GM20000 (cell line): ENCODE data around the gene HOXB8.

Experiments used
- DNase-seq: peaks from one replicate; pipeline ENCODE4 v3.0.0; 2012; ENCODE audit warnings: low spot score
- TF ChIP-seq, protein P1 (sequence below): IDR thresholded peaks from 2 replicates; pipeline ENCODE4 v1.5.1; 2012; ENCODE audit warnings: mild to moderate bottlenecking, control low read depth; ENCODE audit errors: extremely low read depth, missing control alignments

HOXB8 gene

DNA sequence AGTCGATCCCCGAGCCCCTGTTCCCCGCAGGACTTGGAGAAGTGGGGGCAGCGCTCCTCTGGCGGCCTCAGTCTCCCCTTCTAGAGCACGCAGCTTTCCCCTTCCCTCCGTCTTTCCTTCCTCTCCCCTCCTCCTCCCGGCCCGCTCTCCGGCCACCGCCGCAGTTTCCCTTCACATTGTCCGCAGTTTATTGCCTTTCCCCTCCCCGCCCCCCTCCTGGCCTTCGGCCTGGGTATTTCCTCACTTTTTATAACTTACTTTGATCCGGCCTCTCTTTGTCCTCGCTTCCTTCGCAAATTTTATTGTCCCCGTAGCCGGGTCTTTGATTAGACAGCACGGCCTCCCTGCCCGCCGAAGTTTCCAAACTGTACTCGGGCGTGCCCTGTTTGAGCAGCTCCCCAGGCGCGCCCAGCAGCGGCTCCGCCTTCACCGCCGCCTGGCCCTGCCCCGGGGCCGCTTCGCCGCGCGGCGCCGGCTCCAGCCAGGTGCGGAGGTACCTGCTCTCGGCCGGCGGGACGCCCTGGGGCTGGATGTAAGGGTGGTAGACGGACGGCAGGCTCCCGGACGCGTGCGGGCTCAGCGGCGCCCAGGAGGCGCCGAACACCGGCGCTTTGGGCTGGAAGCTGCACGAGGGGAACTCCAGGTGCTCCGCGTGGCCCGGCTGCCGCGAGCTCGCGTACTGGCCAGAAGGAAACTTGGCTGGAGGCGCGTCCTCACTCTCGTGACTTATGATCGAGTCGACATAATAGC lies 10.6 kb upstream of the HOXB8 start:
- DNase-seq, result peak; percentile 85
- TF ChIP-seq, protein P1, sequence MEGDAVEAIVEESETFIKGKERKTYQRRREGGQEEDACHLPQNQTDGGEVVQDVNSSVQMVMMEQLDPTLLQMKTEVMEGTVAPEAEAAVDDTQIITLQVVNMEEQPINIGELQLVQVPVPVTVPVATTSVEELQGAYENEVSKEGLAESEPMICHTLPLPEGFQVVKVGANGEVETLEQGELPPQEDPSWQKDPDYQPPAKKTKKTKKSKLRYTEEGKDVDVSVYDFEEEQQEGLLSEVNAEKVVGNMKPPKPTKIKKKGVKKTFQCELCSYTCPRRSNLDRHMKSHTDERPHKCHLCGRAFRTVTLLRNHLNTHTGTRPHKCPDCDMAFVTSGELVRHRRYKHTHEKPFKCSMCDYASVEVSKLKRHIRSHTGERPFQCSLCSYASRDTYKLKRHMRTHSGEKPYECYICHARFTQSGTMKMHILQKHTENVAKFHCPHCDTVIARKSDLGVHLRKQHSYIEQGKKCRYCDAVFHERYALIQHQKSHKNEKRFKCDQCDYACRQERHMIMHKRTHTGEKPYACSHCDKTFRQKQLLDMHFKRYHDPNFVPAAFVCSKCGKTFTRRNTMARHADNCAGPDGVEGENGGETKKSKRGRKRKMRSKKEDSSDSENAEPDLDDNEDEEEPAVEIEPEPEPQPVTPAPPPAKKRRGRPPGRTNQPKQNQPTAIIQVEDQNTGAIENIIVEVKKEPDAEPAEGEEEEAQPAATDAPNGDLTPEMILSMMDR, result no peak

DNA sequence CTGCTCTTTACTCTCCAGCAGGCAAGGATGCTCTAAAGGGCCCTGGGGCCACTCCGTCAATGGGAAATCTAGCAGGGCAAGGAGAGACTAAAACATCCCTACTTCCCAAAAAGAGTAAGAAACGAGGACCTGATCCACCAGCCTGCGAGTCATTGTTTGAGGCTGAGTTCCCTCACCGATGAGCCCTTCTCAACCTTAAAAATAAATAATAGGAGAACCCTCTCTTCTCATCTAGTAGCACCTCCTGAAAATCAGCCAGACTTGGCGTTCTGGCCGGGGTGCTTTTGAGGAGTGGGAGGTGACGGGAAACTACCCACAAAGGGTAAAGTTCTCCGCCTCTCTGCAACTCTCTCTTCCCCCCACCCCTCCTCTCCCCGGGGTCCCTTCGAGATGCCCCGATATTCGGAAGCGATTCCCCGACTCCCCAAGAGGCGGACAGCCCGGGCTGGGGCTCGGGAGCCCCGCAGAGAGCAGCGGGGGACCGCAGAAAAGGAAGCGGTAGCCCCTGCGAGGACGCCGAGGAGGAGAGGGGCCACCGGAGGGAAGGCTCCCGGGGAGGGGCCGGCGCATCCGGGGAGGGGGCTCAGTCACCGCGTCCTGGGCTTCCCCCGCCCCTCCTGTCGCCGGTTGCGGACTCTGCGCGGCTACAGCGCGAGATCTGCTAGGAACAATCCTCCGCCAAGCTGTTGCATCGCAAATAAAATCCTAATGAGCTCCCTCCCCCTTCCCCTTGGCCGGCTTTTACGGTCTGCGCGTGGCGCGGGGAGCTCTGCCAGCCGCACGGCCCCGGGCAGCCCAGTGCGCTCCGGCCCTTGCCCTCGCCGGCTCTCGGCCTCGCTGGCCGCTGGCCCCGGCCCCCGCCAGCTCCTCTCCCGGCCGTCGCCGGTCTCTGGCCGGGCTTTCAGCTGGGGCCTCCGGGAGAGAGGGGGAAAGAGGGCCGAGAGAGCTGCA lies 9.7 kb upstream of the HOXB8 start:
- DNase-seq, result no peak
- TF ChIP-seq, protein P1, result no peak

DNA sequence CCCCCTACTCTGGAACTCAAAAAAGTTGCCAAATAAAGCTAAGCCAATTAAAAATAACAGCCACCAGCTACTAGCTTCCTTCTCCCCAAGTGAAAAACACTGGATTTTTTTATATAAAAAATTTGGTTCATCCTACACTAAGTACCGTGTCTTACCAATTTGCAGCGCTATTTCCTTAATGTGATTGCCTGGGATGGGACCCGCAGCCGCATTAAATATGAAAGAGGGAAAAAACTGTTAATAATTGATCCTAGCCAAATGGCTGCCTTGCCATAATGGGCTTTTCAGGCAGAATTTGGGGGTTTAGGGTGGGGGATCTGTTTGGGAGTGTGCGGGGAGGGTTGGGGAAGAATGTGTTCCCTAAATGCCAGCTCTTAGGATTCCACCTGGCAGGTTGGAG lies 9.0 kb upstream of the HOXB8 start:
- DNase-seq, result no peak
- TF ChIP-seq, protein P1, result no peak

DNA sequence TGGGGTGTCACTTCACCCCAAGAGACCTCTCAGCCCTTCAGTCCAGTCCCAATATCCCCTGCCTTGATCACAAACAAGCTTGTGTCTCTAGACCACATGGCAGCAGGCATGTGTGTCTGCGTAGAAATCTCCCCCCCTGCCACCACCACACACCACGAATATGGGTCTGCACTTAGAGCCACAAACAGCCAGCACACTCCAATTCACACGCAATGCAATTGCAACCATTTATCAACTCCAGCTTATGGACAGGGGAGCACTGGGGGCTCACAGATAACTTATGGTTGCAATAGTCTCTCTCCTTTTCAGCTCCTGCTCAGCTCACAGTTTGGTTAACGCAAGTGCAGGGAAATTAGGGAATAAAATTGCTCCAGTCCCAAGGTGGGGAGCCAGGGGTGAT lies 8.5 kb upstream of the HOXB8 start:
- DNase-seq, result no peak
- TF ChIP-seq, protein P1, result no peak

DNA sequence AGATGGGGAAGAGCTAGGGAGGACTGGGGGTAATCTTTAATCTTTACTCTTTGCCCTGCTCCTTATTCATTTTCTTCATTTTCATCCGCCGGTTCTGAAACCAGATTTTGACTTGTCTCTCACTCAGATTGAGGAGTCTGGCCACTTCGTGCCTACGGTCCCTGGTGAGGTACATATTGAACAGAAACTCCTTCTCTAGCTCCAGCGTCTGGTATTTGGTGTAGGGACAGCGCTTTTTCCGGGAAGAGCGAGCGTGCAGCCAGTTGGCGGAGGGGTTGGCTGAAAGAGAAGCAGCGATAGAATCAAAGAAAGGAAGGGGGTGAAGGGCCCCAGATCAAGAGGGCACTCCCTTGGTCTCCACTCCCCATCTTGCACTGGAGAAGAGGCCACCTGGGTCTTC lies 7.8 kb upstream of the HOXB8 start:
- TF ChIP-seq, protein P1, result no peak
- no peak for DNase-seq

DNA sequence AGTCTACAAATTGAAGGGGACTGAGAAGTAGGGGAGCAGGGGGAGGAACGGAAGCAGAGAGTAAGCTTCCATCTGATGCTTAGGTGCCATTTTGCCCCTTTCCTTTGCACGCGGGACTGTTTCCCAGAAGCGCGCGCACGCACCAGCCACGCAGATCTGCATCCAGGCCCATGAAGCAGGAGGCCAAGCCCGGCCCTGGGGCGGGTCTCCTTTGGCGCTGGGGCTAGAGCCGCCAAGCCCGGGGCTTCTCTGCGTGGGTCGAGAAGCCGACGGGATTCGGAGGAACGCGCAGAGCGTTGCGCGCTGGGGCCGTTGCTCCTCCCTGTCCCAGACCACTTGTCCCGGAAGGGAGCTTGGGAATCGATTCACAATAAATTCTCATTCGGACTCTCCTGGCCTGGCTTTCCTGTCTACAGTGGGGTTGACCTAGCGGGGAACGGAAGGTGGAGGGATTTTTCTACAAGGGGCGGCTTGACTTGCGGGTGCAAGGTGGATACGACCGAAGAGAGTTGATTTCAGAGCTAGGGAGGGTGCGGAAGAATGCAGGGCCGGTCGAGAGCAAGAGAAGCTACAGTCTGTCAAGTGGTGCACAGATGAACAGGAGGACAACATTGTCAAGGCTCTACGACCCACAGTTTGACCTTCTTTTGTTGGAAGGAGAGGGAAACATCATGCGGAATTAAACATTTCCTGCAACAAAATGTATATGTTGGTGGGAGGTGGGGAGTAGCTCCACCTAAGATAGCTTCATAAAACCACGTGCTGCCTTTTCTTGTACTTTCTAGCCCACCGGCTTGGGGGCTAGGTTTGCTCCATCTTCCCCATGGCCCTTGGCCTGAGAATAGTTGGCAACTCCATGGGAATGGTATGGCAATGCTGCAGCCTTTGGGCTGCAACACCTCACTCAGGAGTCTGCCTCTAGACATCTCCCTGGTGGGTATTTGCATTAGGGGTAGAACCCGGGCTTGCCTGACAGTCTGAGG lies 6.6 kb upstream of the HOXB8 start:
- no peak for DNase-seq
- TF ChIP-seq, protein P1, result no peak
